ENCODE measurements around the gene SMIM43.
A peak's percentile ranks its signal among the peaks of the same experiment; 100 is the strongest.

SMIM43 gene

DNA sequence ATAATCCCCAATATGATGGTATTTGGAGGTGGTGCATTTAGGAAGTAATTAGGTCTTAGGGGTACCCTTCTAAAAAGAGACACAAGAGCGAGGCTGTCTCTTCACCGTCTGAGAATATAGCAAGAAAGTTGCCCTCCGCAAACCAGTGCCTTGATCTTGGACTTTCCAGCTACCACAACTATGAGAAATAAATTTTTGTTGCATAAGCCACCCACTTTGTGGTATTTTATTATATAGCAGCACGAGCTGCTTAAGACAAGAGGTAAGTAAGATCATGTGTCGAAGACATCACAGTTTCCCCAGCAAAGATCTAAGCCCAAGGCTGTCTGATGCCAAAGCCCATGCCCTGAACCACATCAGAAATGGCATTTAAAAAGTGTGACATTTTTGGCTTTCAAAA is 26.5 kb upstream of the SMIM43 start:
- peak; percentile 72 for DNase-seq (ENCODE audit: low read depth)
- TF ChIP-seq, protein P1, sequence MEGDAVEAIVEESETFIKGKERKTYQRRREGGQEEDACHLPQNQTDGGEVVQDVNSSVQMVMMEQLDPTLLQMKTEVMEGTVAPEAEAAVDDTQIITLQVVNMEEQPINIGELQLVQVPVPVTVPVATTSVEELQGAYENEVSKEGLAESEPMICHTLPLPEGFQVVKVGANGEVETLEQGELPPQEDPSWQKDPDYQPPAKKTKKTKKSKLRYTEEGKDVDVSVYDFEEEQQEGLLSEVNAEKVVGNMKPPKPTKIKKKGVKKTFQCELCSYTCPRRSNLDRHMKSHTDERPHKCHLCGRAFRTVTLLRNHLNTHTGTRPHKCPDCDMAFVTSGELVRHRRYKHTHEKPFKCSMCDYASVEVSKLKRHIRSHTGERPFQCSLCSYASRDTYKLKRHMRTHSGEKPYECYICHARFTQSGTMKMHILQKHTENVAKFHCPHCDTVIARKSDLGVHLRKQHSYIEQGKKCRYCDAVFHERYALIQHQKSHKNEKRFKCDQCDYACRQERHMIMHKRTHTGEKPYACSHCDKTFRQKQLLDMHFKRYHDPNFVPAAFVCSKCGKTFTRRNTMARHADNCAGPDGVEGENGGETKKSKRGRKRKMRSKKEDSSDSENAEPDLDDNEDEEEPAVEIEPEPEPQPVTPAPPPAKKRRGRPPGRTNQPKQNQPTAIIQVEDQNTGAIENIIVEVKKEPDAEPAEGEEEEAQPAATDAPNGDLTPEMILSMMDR (conservative IDR thresholded peaks at IDR 0.05; ENCODE audit: control insufficient read depth, insufficient read depth, low read depth, low read length): no peak
- no peak overlapping the region for H3K4me3 ChIP-seq (ENCODE audit: control insufficient read depth, low read depth, low read length)

DNA sequence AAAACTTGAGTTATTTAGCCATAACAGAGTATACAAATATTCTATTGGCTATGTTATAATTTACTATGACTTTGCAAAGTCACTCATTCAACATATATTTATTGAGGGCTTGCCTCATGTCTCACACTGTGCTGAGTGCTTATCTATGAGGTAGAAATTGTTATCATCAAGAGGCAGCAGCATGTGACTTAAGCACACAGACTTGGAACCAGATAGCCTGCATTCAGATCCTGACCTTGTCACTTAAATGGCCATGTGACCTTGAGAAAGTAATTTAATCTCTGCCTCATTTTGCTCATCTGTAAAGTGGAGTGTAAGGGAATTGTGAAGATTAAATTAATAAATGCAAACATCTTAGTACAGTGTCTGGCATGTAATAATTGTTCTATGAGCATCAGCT is 26.0 kb upstream of the SMIM43 start:
- H3K4me3 ChIP-seq (ENCODE audit: control insufficient read depth, low read depth, low read length): no peak overlapping the region
- no peak for DNase-seq (ENCODE audit: low read depth)
- TF ChIP-seq, protein P1 (conservative IDR thresholded peaks at IDR 0.05; ENCODE audit: control insufficient read depth, insufficient read depth, low read depth, low read length): no peak

DNA sequence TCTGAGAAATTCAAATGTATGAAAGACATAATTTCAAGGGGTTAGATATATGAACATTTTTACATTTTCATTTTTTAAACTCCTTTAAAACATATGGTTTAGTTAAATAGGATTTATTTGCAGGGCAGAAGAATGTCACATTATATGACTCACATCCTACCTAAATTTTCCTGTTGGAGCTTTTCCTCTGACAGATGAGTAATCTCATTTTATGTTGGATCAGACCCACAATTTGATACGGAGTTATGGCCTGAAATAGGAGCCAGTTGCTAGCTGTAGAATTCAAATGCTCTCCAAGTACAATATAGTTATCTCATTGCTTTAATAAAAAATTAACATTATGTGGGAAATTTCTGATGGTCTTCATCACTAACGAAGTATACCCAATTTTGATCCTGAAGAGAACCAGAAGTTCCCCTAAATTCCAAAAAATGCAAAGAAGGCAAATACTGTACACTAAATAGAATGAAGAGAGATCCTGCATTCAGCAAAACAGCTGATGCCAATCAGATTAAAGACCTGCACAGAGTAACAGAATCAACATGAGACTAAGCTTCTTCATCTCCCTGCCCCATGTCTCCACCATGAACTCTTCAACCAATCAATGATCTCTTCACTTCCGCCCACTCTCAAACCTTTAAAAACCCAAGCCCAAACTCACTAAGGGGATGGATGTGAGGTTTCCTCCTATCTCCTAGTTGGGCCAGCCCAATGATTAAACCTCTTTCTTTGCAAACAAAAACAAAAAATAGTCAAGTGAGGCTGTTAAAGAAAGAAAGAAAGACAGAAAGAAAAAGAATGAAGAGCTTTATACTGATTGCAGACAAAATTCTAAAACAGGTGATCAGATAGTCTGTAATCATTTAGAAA is 25.2 kb upstream of the SMIM43 start:
- DNase-seq (ENCODE audit: low read depth): peak; percentile 88
- TF ChIP-seq, protein P1 (conservative IDR thresholded peaks at IDR 0.05; ENCODE audit: control insufficient read depth, insufficient read depth, low read depth, low read length): no peak
- H3K4me3 ChIP-seq (ENCODE audit: control insufficient read depth, low read depth, low read length): no peak overlapping the region

DNA sequence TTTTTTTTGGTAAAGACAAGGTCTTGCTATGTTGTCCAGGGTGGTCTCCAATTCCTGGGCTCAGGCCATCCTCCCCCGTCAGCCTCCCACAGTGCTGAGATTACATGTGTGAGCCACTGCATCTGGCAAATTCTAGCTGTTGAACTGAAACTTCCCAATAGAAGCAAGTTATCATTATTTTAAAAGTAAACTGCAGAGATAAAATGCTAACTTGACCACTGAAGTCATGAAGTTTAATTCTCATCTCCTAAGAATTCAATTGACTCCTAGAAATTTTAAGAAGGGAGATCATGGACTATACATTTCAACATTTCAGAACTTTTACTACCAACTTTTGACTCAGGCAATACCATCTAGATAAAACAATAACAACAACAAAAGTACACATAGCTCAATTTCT is 24.5 kb upstream of the SMIM43 start:
- no peak for DNase-seq (ENCODE audit: low read depth)
- TF ChIP-seq, protein P1 (conservative IDR thresholded peaks at IDR 0.05; ENCODE audit: control insufficient read depth, insufficient read depth, low read depth, low read length): no peak
- H3K4me3 ChIP-seq (ENCODE audit: control insufficient read depth, low read depth, low read length): no peak overlapping the region

DNA sequence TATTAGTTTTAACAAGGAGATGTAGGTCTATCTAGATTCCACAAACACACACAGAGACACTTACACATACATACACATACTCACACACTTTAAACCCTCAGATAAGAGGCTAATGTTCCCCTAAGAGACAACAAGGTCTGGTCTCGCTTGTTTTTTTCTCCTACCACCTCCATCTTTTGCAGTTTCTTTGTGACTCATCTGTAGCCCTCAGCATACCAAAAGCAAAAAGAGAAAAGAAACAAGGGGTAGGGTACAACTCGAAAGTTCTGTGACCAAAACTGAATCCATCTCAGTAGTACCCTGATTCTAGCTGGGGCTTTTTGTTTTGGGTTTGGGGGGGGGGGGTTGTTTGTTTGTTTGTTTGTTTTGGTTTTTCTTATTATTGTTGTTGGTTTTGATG is 23.9 kb upstream of the SMIM43 start:
- TF ChIP-seq, protein P1 (conservative IDR thresholded peaks at IDR 0.05; ENCODE audit: control insufficient read depth, insufficient read depth, low read depth, low read length): no peak
- DNase-seq (ENCODE audit: low read depth): no peak

DNA sequence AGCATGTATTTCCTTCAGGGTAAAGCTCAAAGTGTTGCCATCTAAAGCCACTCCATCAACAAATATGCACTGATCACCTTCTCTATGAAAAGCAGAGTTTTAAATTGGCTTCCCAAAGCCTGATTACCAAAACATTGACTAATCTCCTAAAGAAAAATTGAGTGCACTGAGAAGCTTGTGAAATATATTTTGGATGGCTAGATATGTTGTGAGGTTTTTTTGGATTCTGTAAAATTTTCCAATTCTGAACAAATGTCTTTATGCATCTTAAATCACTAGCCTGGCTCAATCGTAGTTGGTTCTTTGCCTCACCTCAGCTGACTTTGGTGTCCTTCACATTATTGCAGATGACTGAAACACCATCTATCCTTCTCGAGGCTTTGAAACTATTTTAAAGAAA is 21.3 kb upstream of the SMIM43 start:
- TF ChIP-seq, protein P1 (conservative IDR thresholded peaks at IDR 0.05; ENCODE audit: control insufficient read depth, insufficient read depth, low read depth, low read length): no peak
- DNase-seq (ENCODE audit: low read depth): no peak
- H3K4me3 ChIP-seq (ENCODE audit: control insufficient read depth, low read depth, low read length): no peak overlapping the region

More for the DNA sequence above, 23.9 kb upstream of the SMIM43 start:
- H3K4me3 ChIP-seq (ENCODE audit: control insufficient read depth, low read depth, low read length): no peak overlapping the region
